Trophoblast cell (in vitro differentiated cells and primary cell): Measurements from ENCODE around the gene SLC38A1.
"Not testable (repeated sequence)": the region's sequence is repeated elsewhere in the genome, so short reads cannot be mapped to it uniquely, and the experiment has no call there.

ENCODE experiments used
- DNase-seq, 2 donors: peaks; one replicate each; pipeline ENCODE4 v3.0.0-alpha.2; 2016
- H2AFZ ChIP-seq: 2 replicates; pipeline ENCODE4 v1.6.1; 2013; ENCODE audit warnings: low read length, moderate library complexity, mild to moderate bottlenecking; ENCODE audit not compliant: insufficient read depth, poor library complexity
- H2AK5ac ChIP-seq: 2 replicates; pipeline ENCODE4 v1.6.1; 2013; ENCODE audit warnings: mild to moderate bottlenecking, low read length
- H2BK120ac ChIP-seq: 2 replicates; pipeline ENCODE4 v1.6.1; 2013; ENCODE audit warnings: low read length, mild to moderate bottlenecking, moderate library complexity; ENCODE audit not compliant: insufficient read depth, poor library complexity
- H2BK12ac ChIP-seq: 2 replicates; pipeline ENCODE4 v1.6.1; 2013; ENCODE audit warnings: mild to moderate bottlenecking, low read length, moderate library complexity
- H2BK5ac ChIP-seq: 2 replicates; pipeline ENCODE4 v1.6.1; 2013; ENCODE audit warnings: low read length, low read depth, moderate library complexity, mild to moderate bottlenecking; ENCODE audit not compliant: poor library complexity
- H3K14ac ChIP-seq: 2 replicates; pipeline ENCODE4 v1.6.1; 2013; ENCODE audit warnings: mild to moderate bottlenecking, low read length
- H3K18ac ChIP-seq: 2 replicates; pipeline ENCODE4 v1.6.1; 2013; ENCODE audit warnings: mild to moderate bottlenecking, low read length
- H3K23ac ChIP-seq: 2 replicates; pipeline ENCODE4 v1.6.1; 2013; ENCODE audit warnings: low read length
- H3K27ac ChIP-seq: 2 replicates; pipeline ENCODE4 v1.5.1; 2013; ENCODE audit warnings: low read depth, mild to moderate bottlenecking, inconsistent platforms, low read length, moderate library complexity
- H3K27me3 ChIP-seq: 2 replicates; pipeline ENCODE4 v1.6.1; 2013; ENCODE audit warnings: inconsistent platforms, mild to moderate bottlenecking, low read length, moderate library complexity; ENCODE audit not compliant: insufficient read depth
- H3K36me3 ChIP-seq, 2 experiments: 1 replicate in 1 of 2; 2 replicates in 1 of 2; pipeline ENCODE4 v1.6.1; 2013; ENCODE audit warnings: low read length in 2 of 2, mild to moderate bottlenecking in 2 of 2, moderate library complexity in 1 of 2; ENCODE audit not compliant: insufficient read depth in 2 of 2, control insufficient read depth in 1 of 2
- H3K4ac ChIP-seq: 2 replicates; pipeline ENCODE4 v1.6.1; 2013; ENCODE audit warnings: low read depth, mild to moderate bottlenecking, low read length, moderate library complexity
- H3K4me1 ChIP-seq, 2 experiments: 1 replicate in 1 of 2; 2 replicates in 1 of 2; pipeline ENCODE4 v1.6.1; 2013; ENCODE audit warnings: low read length in 2 of 2, mild to moderate bottlenecking in 2 of 2, moderate library complexity in 1 of 2; ENCODE audit not compliant: insufficient read depth in 2 of 2, control insufficient read depth in 1 of 2
- H3K4me2 ChIP-seq: 2 replicates; pipeline ENCODE4 v1.6.1; 2013; ENCODE audit warnings: inconsistent platforms, mild to moderate bottlenecking, low read length, moderate library complexity
- H3K4me3 ChIP-seq: 2 replicates; pipeline ENCODE4 v1.5.1; 2013; ENCODE audit warnings: mild to moderate bottlenecking, low read depth, low read length, inconsistent platforms
- H3K79me1 ChIP-seq: one replicate; pipeline ENCODE4 v1.6.1; 2013; ENCODE audit warnings: low read length
- H3K79me2 ChIP-seq: 2 replicates; pipeline ENCODE4 v1.6.1; 2013; ENCODE audit warnings: low read length, mild to moderate bottlenecking; ENCODE audit not compliant: control insufficient read depth, insufficient read depth, poor library complexity
- H3K9ac ChIP-seq: 2 replicates; pipeline ENCODE4 v1.6.1; 2013; ENCODE audit warnings: mild to moderate bottlenecking, low read length
- H3K9me3 ChIP-seq: 2 replicates; pipeline ENCODE4 v1.6.1; 2013; ENCODE audit warnings: low read depth, mild to moderate bottlenecking, control low read depth, inconsistent platforms, low read length; ENCODE audit not compliant: insufficient read depth
- H4K12ac ChIP-seq: 2 replicates; pipeline ENCODE4 v1.6.1; 2013; ENCODE audit warnings: low read depth, mild to moderate bottlenecking, low read length, moderate library complexity
- H4K8ac ChIP-seq: 2 replicates; pipeline ENCODE4 v1.6.1; 2013; ENCODE audit warnings: low read depth, mild to moderate bottlenecking, low read length, moderate library complexity
- H4K91ac ChIP-seq: one replicate; pipeline ENCODE4 v1.6.1; 2013; ENCODE audit warnings: low read depth, mild to moderate bottlenecking, low read length, moderate library complexity
- WGBS: extraction: QIAGEN DNeasy Blood & Tissue Kit; methylation state at CpG from one replicate; pipeline ENCODE4 v1.1.7; 2013; ENCODE audit warnings: missing lambda C conversion rate; ENCODE audit not compliant: insufficient read length, insufficient coverage; ENCODE audit errors: extremely low coverage; 5-methylcytosine and 5-hydroxymethylcytosine counted together

Gene SLC38A1

GRCh38 chr12:46249960-46250359 is 18.9 kb downstream of the SLC38A1 start:
- not testable (repeated sequence) for H2AFZ ChIP-seq, H2BK120ac ChIP-seq, H3K79me1 ChIP-seq, H2BK12ac ChIP-seq, H4K8ac ChIP-seq, H3K27me3 ChIP-seq, H3K23ac ChIP-seq, H3K18ac ChIP-seq, H3K9me3 ChIP-seq, H2AK5ac ChIP-seq, H3K9ac ChIP-seq, H3K14ac ChIP-seq, DNase-seq, H3K4me2 ChIP-seq, H3K4me1 ChIP-seq, H3K27ac ChIP-seq, H4K12ac ChIP-seq, H4K91ac ChIP-seq, H3K4me3 ChIP-seq, H2BK5ac ChIP-seq
- Histone ChIP-seq H3K4ac (peak overlapping the region; percentile 75), H3K36me3 (peaks cover 10 to 14% of the 10 kb centered on the region in 2 experiments), H3K79me2 (peaks cover 14% of the 10 kb centered on the region)
- WGBS, result no CpG with 5 or more reads among the region's 4 CpGs

GRCh38 chr12:46246021-46246700 is 22.7 kb downstream of the SLC38A1 start:
- no peak overlapping the region for H2BK5ac ChIP-seq
- no peaks in the 10 kb centered on the region for H3K27me3 ChIP-seq
- no CpG with 5 or more reads among the region's 15 CpGs for WGBS
- H2AFZ ChIP-seq, result no peak overlapping the region
- no peak overlapping the region for H3K9ac ChIP-seq
- peak overlapping the region; percentile 13 for H4K8ac ChIP-seq
- peaks cover 8 to 19% of the 10 kb centered on the region in 2 experiments for H3K36me3 ChIP-seq
- H2AK5ac ChIP-seq, result no peak overlapping the region
- H4K12ac ChIP-seq, result no peak overlapping the region
- peak overlapping the region; percentile 48 for H3K4me3 ChIP-seq
- no peak overlapping the region for H3K18ac ChIP-seq
- no peak overlapping the region for H3K14ac ChIP-seq
- no peak for DNase-seq
- peaks cover 3% of the 10 kb centered on the region for H3K9me3 ChIP-seq
- peak overlapping the region; percentile 98 for H3K4ac ChIP-seq
- peaks cover 12% of the 10 kb centered on the region for H3K79me2 ChIP-seq
- peak overlapping the region; percentile 32 for H3K27ac ChIP-seq
- peaks cover 9 to 11% of the 10 kb centered on the region in 2 experiments for H3K4me1 ChIP-seq
- no peak overlapping the region for H2BK12ac ChIP-seq
- H3K23ac ChIP-seq, result peak overlapping the region; percentile 20
- H3K79me1 ChIP-seq, result peaks cover 5% of the 10 kb centered on the region
- no peak overlapping the region for H3K4me2 ChIP-seq
- no peak overlapping the region for H2BK120ac ChIP-seq
- no peak overlapping the region for H4K91ac ChIP-seq

- no peak overlapping the region for H4K91ac ChIP-seq
- no peaks in the 10 kb centered on the region for H3K27me3 ChIP-seq
- H3K4me1 ChIP-seq, result peaks cover 9 to 11% of the 10 kb centered on the region in 2 experiments
- H2AK5ac ChIP-seq, result no peak overlapping the region
- H4K8ac ChIP-seq, result no peak overlapping the region
- no peak overlapping the region for H3K9ac ChIP-seq
- H3K4me3 ChIP-seq, result no peak overlapping the region
- H3K36me3 ChIP-seq, result peaks cover 14 to 27% of the 10 kb centered on the region in 2 experiments
- H3K4ac ChIP-seq, result peak overlapping the region; percentile 63
- no peak overlapping the region for H2BK12ac ChIP-seq
- peaks cover 14% of the 10 kb centered on the region for H3K79me2 ChIP-seq
- peaks cover 3% of the 10 kb centered on the region for H3K9me3 ChIP-seq
- peaks cover 5% of the 10 kb centered on the region for H3K79me1 ChIP-seq
- H3K14ac ChIP-seq, result no peak overlapping the region
- no peak overlapping the region for H4K12ac ChIP-seq
- H3K23ac ChIP-seq, result no peak overlapping the region
- no peak overlapping the region for H2BK120ac ChIP-seq
- H2BK5ac ChIP-seq, result no peak overlapping the region
- no peak overlapping the region for H3K4me2 ChIP-seq
- DNase-seq, result no peak
- no peak overlapping the region for H3K18ac ChIP-seq
- H3K27ac ChIP-seq, result no peak overlapping the region
- no peak overlapping the region for H2AFZ ChIP-seq
Measured at GRCh38 chr12:46244997-46245396, 23.8 kb downstream of the SLC38A1 start.

- no peak overlapping the region for H3K23ac ChIP-seq
- DNase-seq, result no peak
- no peak overlapping the region for H2BK120ac ChIP-seq
- no peak overlapping the region for H3K9ac ChIP-seq
- H2AFZ ChIP-seq, result no peak overlapping the region
- H4K91ac ChIP-seq, result no peak overlapping the region
- H3K27ac ChIP-seq, result no peak overlapping the region
- peaks cover 5% of the 10 kb centered on the region for H3K79me1 ChIP-seq
- no peaks in the 10 kb centered on the region for H3K27me3 ChIP-seq
- H2AK5ac ChIP-seq, result no peak overlapping the region
- H3K9me3 ChIP-seq, result peaks cover 3% of the 10 kb centered on the region
- no CpG with 5 or more reads among the region's 1 CpG for WGBS
- H4K8ac ChIP-seq, result no peak overlapping the region
- H2BK12ac ChIP-seq, result no peak overlapping the region
- H3K4me3 ChIP-seq, result no peak overlapping the region
- peaks cover 14% of the 10 kb centered on the region for H3K79me2 ChIP-seq
- H4K12ac ChIP-seq, result no peak overlapping the region
- H3K18ac ChIP-seq, result no peak overlapping the region
- H3K36me3 ChIP-seq, result peaks cover 15 to 30% of the 10 kb centered on the region in 2 experiments
- H3K14ac ChIP-seq, result no peak overlapping the region
- H3K4ac ChIP-seq, result peak overlapping the region; percentile 8
- H3K4me2 ChIP-seq, result no peak overlapping the region
- H3K4me1 ChIP-seq, result peaks cover 9 to 11% of the 10 kb centered on the region in 2 experiments
- H2BK5ac ChIP-seq, result no peak overlapping the region
Measured at GRCh38 chr12:46244273-46244915, 24.4 kb downstream of the SLC38A1 start.
